Neural cell (in vitro differentiated cells): Measurements from ENCODE around the gene PCDHGC3.

Experiments
- EZH2 ChIP-seq: fragments of 200-600, 300-800 bp; shearing (Covaris generic), sonication (generic); IDR thresholded peaks from 2 replicates; pipeline ENCODE4 v1.6.1; 2014; ENCODE audit warnings: antibody characterized with exemption, low read length, borderline replicate concordance, mild to moderate bottlenecking; ENCODE audit not compliant: insufficient read depth, poor library complexity, severe bottlenecking
- TF ChIP-seq, protein P1 (sequence below): IDR thresholded peaks from 2 replicates; pipeline ENCODE4 v1.6.1; 2012; ENCODE audit warnings: borderline replicate concordance

DNA sequence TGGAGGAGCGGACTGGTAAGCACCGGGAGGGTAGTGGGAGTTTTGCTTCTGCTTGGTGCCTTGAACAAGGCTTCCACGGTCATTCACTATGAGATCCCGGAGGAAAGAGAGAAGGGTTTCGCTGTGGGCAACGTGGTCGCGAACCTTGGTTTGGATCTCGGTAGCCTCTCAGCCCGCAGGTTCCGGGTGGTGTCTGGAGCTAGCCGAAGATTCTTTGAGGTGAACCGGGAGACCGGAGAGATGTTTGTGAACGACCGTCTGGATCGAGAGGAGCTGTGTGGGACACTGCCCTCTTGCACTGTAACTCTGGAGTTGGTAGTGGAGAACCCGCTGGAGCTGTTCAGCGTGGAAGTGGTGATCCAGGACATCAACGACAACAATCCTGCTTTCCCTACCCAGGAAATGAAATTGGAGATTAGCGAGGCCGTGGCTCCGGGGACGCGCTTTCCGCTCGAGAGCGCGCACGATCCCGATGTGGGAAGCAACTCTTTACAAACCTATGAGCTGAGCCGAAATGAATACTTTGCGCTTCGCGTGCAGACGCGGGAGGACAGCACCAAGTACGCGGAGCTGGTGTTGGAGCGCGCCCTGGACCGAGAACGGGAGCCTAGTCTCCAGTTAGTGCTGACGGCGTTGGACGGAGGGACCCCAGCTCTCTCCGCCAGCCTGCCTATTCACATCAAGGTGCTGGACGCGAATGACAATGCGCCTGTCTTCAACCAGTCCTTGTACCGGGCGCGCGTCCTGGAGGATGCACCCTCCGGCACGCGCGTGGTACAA, 556 bp downstream of the PCDHGC3 start:
- TF ChIP-seq, protein P1, sequence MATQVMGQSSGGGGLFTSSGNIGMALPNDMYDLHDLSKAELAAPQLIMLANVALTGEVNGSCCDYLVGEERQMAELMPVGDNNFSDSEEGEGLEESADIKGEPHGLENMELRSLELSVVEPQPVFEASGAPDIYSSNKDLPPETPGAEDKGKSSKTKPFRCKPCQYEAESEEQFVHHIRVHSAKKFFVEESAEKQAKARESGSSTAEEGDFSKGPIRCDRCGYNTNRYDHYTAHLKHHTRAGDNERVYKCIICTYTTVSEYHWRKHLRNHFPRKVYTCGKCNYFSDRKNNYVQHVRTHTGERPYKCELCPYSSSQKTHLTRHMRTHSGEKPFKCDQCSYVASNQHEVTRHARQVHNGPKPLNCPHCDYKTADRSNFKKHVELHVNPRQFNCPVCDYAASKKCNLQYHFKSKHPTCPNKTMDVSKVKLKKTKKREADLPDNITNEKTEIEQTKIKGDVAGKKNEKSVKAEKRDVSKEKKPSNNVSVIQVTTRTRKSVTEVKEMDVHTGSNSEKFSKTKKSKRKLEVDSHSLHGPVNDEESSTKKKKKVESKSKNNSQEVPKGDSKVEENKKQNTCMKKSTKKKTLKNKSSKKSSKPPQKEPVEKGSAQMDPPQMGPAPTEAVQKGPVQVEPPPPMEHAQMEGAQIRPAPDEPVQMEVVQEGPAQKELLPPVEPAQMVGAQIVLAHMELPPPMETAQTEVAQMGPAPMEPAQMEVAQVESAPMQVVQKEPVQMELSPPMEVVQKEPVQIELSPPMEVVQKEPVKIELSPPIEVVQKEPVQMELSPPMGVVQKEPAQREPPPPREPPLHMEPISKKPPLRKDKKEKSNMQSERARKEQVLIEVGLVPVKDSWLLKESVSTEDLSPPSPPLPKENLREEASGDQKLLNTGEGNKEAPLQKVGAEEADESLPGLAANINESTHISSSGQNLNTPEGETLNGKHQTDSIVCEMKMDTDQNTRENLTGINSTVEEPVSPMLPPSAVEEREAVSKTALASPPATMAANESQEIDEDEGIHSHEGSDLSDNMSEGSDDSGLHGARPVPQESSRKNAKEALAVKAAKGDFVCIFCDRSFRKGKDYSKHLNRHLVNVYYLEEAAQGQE: no peak
- TF ChIP-seq EZH2: no peak
